SK-N-SH (cell line): Measurements from ENCODE around the gene IQCE. TPM values are rescaled to one million over a fixed set of nuclear protein-coding genes. Genes with fewer than 3 reads are reported as not detected.
A peak's percentile ranks its signal among the peaks of the same experiment; 100 is the strongest.

Experiments used
- CTCF ChIA-PET: fragments of 300-600, 350-600 bp; formaldehyde crosslinking; extraction: SDS; loops from one replicate; lab custom pipeline; 2021; lab: Yijun Ruan, JAX
- POLR2A ChIA-PET: fragments of 350-600 bp; sonication (Branson Sonifier 250); formaldehyde crosslinking; extraction: SDS; loops from one replicate; lab custom pipeline; 2020; ENCODE audit warnings: antibody characterized with exemption, inconsistent platforms; lab: Yijun Ruan, JAX
- DNase-seq: peaks from one replicate; pipeline ENCODE4 v3.0.0; 2012
- H2AFZ ChIP-seq: fragments of 200-600 bp; sonication (generic); 2 replicates; pipeline ENCODE4 v1.8.1; 2016; ENCODE audit warnings: antibody characterized with exemption, mild to moderate bottlenecking, low read depth
- H3F3A ChIP-seq: fragments of 200-600 bp; sonication (generic); replicated peaks from 2 replicates; pipeline ENCODE3; 2016; ENCODE audit warnings: antibody characterized with exemption, mild to moderate bottlenecking; ENCODE audit not compliant: insufficient read depth
- H3K27ac ChIP-seq, 2 experiments: fragments of 200-500 bp in 1 of 2; fragments of 200-600 bp in 1 of 2; sonication (Bioruptor generic) in 1 of 2; sonication (generic), shearing (Covaris generic) in 1 of 2; 2 replicates each; pipeline versions ENCODE4 v1.5.1 to v1.6.1; 2014 to 2016; ENCODE audit warnings: low read depth in 2 of 2, inconsistent platforms in 1 of 2, low read length in 1 of 2, mild to moderate bottlenecking in 1 of 2, mixed read lengths in 1 of 2
- H3K27me3 ChIP-seq: fragments of 200-600 bp; sonication (generic), shearing (Covaris generic); 2 replicates; pipeline ENCODE4 v1.6.1; 2016; ENCODE audit warnings: mixed run types; ENCODE audit not compliant: insufficient read depth
- H3K36me3 ChIP-seq, 2 experiments: fragments of 200-500 bp in 1 of 2; fragments of 200-600 bp in 1 of 2; sonication (Bioruptor generic) in 1 of 2; sonication (generic) in 1 of 2; replicated peaks in 1 of 2; 2 replicates each; pipeline versions ENCODE3 to v1.5.1; 2014 to 2016; ENCODE audit warnings: low read length in 1 of 2, mild to moderate bottlenecking in 1 of 2; ENCODE audit not compliant: insufficient read depth in 2 of 2, control insufficient read depth in 1 of 2
- H3K4me1 ChIP-seq, 2 experiments: fragments of 200-500 bp in 1 of 2; fragments of 200-600 bp in 1 of 2; sonication (Bioruptor generic) in 1 of 2; sonication (generic), shearing (Covaris generic) in 1 of 2; 2 replicates each; pipeline versions ENCODE4 v1.5.1 to v1.6.1; 2014 to 2016; ENCODE audit warnings: low read depth in 1 of 2, low read length in 1 of 2, mixed run types in 1 of 2; ENCODE audit not compliant: insufficient read depth in 2 of 2, control insufficient read depth in 1 of 2
- H3K4me2 ChIP-seq: fragments of 200-600 bp; sonication (generic), shearing (Covaris generic); 2 replicates; pipeline ENCODE4 v1.6.1; 2017; ENCODE audit warnings: mixed run types
- H3K4me3 ChIP-seq, 2 experiments: fragments of 200-500 bp in 1 of 2; fragments of 200-600 bp in 1 of 2; sonication (Bioruptor generic) in 1 of 2; sonication (generic), shearing (Covaris generic) in 1 of 2; 2 replicates each; pipeline versions ENCODE4 v1.5.1 to v1.8.1; 2014 to 2016; ENCODE audit warnings: low read depth in 2 of 2, inconsistent platforms in 1 of 2, low read length in 1 of 2, mild to moderate bottlenecking in 1 of 2, mixed read lengths in 1 of 2, moderate library complexity in 1 of 2
- H3K79me2 ChIP-seq: fragments of 200-600 bp; sonication (generic); 2 replicates; pipeline ENCODE4 v1.8.1; 2017; ENCODE audit warnings: mild to moderate bottlenecking; ENCODE audit not compliant: insufficient read depth
- H3K9ac ChIP-seq: fragments of 200-600 bp; sonication (generic); 2 replicates; pipeline ENCODE4 v1.6.1; 2017; ENCODE audit warnings: mixed run types
- H3K9me2 ChIP-seq: fragments of 200-600 bp; sonication (generic); 2 replicates; pipeline ENCODE4 v1.6.1; 2017; ENCODE audit warnings: mixed run types
- H3K9me3 ChIP-seq: fragments of 200-600 bp; sonication (generic); 2 replicates; pipeline ENCODE4 v1.6.1; 2017; ENCODE audit warnings: mixed run types, mild to moderate bottlenecking, moderate library complexity
- H4K20me1 ChIP-seq: fragments of 200-600 bp; sonication (generic); 2 replicates; pipeline ENCODE4 v1.6.1; 2017; ENCODE audit warnings: mild to moderate bottlenecking, mixed run types; ENCODE audit not compliant: insufficient read depth
- EZH2phosphoT487 ChIP-seq: fragments of 200-600 bp; sonication (generic); IDR thresholded peaks from 2 replicates; pipeline ENCODE4 v1.6.1; 2017; ENCODE audit warnings: low read depth, mixed run types, mild to moderate bottlenecking, antibody characterized with exemption, moderate library complexity, borderline replicate concordance
- FOSL2 ChIP-seq: IDR thresholded peaks from 2 replicates; pipeline ENCODE4 v1.4.0; 2012; ENCODE audit warnings: low read depth, mild to moderate bottlenecking, moderate library complexity, borderline replicate concordance
- GATA2 ChIP-seq: sonication (generic); formaldehyde crosslinking; IDR thresholded peaks from 2 replicates; pipeline ENCODE4 v1.5.0; 2020; ENCODE audit warnings: mild to moderate bottlenecking, missing genetic modification reagents
- JUND ChIP-seq: IDR thresholded peaks from 2 replicates; pipeline ENCODE4 v1.4.0; 2012
- MXI1 ChIP-seq: IDR thresholded peaks from 2 replicates; pipeline ENCODE4 v1.6.1; 2012; ENCODE audit warnings: mild to moderate bottlenecking, low read depth, low read length, improper control_type of control experiment
- RXRA ChIP-seq: IDR thresholded peaks from 2 replicates; pipeline ENCODE4 v1.4.0; 2012; ENCODE audit warnings: low read depth, mild to moderate bottlenecking, borderline replicate concordance
- WGBS: methylation state at CpG from one replicate; pipeline ENCODE4 v1.1.6; 2017; ENCODE audit warnings: low lambda C conversion rate; 5-methylcytosine and 5-hydroxymethylcytosine counted together
- polyA plus RNA-seq, 3 experiments: library from polyadenylated mRNA; depleted of rRNA; stranded (reverse); fragments of >200 nt; gene quantifications; 2 replicates each; pipeline ENCODE4 v1.2.3, GENCODE V29; 2012
- TF ChIP-seq, protein P1 (sequence below): fragments of 150-350 bp; IDR thresholded peaks from 2 replicates; pipeline ENCODE4 v1.6.1; 2016; ENCODE audit warnings: mild to moderate bottlenecking, low read depth, low read length
- TF ChIP-seq, protein P2 (sequence below): IDR thresholded peaks from 2 replicates; pipeline ENCODE4; 2012
- TF ChIP-seq, protein P3 (sequence below): IDR thresholded peaks from 2 replicates; pipeline ENCODE4 v1.4.0; 2012; ENCODE audit warnings: low read depth, borderline replicate concordance
- TF ChIP-seq, protein P4 (sequence below): fragments of 150-350 bp; IDR thresholded peaks from 2 replicates; pipeline ENCODE4 v1.6.1; 2017; ENCODE audit warnings: antibody characterized with exemption, low read length, low read depth, borderline replicate concordance
- TF ChIP-seq, protein P5 (sequence below): IDR thresholded peaks from 2 replicates; pipeline ENCODE4 v1.4.0; 2012; ENCODE audit warnings: low read depth

IQCE gene
- polyA plus RNA-seq, 1 of the 3 experiments (the other 2 are of a cell fraction) = 14.4 TPM

DNA sequence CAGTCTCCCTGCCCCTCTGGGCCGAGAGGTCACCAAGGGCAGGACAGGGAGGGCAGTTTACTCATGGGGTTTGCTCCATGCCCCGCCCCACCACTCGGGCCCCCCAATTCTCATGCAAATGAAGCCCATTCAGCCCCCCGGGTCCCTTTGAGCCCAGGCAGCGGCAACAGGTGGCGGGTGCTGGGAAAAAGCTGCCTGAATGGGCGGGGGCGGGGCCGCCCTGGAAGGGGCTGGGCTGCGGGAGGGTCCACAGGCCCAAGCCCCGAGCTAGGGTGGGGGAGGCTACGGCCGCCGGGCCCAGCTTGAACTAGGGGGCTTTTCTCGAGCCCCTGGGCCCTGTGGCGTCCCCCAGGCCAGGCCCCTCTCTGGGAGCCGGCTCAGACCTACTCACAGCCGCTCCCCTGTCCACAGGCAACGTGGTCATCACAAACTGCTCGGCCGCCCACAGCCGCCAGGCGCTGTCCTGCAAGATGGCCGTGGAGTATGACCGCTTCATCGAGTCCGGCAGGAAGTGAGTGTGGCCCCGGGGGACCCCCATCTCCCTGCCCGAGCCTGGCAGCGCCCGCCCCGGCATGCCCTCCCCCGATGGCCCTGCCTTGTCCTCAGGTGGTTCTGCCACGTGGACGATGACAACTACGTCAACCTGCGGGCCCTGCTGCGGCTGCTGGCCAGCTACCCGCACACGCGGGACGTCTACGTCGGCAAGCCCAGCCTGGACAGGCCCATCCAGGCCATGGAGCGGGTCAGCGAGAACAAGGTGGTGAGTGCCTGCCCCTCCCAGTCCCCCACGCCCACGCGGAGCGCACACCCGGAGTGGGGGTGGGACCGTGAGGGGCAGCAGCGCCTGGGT is 33.7 kb upstream of the IQCE start:
- no peak for DNase-seq
- Histone ChIP-seq H3F3A (peaks cover 51% of the 10 kb centered on the region), H3K9ac (no peak overlapping the region), H4K20me1 (peaks cover 10% of the 10 kb centered on the region; the same call in 1 of the 2 replicates), H3K4me2 (peak overlapping the region; percentile 90; the same call in 1 of the 2 replicates), H3K36me3 (peaks cover 6 to 7% of the 10 kb centered on the region in 2 experiments), H3K27me3 (no peaks in the 10 kb centered on the region), H3K9me3 (no peaks in the 10 kb centered on the region), H3K4me3 (no peak overlapping the region), H3K79me2 (peaks cover 47% of the 10 kb centered on the region), H2AFZ (no peak overlapping the region), H3K4me1 (peaks cover 60 to 66% of the 10 kb centered on the region in 2 experiments; a peak in 3 of 4 replicates), H3K27ac (no peak overlapping the region), H3K9me2 (no peaks in the 10 kb centered on the region)
- WGBS = 91% methylated on average over 44 of the region's 53 CpGs
- ChIA-PET POLR2A (no interaction called here), CTCF (interaction anchor here (0.5 to 1.9 kb wide), 7 partner anchors 16 to 776 kb away, joined by 3 to 5 read pairs (median 4); no protein-coding TSS in a partner anchor)
- TF ChIP-seq GATA2 (CRISPR knock-in tag) (no peak), JUND (no peak)
- TF ChIP-seq, protein P1, sequence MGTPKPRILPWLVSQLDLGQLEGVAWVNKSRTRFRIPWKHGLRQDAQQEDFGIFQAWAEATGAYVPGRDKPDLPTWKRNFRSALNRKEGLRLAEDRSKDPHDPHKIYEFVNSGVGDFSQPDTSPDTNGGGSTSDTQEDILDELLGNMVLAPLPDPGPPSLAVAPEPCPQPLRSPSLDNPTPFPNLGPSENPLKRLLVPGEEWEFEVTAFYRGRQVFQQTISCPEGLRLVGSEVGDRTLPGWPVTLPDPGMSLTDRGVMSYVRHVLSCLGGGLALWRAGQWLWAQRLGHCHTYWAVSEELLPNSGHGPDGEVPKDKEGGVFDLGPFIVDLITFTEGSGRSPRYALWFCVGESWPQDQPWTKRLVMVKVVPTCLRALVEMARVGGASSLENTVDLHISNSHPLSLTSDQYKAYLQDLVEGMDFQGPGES = no peak

DNA sequence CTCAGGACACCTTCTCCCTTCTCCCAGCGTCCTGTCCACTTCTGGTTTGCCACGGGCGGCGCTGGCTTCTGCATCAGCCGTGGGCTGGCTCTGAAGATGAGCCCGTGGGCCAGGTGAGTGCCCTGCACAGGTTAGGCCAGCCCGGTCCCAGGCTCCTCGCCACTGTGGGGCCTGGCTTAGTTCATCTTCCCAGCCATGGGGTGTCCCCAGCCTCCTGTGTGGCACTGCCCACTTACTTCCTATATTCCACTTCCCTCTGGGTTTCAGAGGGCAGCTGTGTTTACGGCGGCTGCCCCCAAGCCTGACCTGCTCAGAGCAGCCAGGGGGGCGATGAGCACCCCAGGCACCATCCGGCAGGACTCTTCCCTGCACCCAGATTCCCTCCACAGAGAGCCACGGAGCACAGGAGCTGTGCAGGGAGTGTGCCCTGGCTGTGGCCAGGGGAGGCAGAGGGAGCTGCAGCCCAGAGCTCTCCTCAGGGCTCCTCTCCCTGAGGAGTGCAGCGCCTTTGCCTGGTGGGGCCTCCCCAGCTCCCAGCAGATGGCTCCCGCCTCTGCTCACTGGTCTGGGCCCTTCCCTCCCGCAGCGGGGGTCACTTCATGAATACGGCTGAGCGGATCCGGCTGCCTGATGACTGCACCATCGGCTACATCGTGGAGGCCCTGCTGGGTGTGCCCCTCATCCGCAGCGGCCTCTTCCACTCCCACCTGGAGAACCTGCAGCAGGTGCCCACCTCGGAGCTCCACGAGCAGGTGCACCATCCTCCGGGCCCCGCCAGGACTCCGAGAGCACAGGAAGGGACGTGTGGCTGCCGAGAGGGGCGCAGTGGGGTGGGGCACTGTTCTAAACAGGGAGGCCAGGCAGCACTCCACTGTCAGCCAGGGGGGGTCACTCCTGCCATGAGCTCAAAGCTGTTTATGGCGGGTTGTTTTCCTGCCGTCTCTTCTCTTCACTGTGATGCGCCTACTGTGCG is 32.8 kb upstream of the IQCE start:
- DNase-seq = no peak
- Histone ChIP-seq H3F3A (peaks cover 57% of the 10 kb centered on the region), H3K4me1 (peaks cover 64 to 68% of the 10 kb centered on the region in 2 experiments; a peak in 3 of 4 replicates), H3K4me3 (no peak overlapping the region), H2AFZ (no peak overlapping the region), H3K36me3 (peaks cover 6 to 7% of the 10 kb centered on the region in 2 experiments), H3K9me2 (no peaks in the 10 kb centered on the region), H3K27ac (no peak overlapping the region), H4K20me1 (peaks cover 4% of the 10 kb centered on the region; the same call in 1 of the 2 replicates), H3K9ac (no peak overlapping the region), H3K79me2 (peaks cover 38% of the 10 kb centered on the region), H3K4me2 (no peak overlapping the region), H3K27me3 (no peaks in the 10 kb centered on the region), H3K9me3 (no peaks in the 10 kb centered on the region)
- 93% methylated on average over 21 of the region's 36 CpGs for WGBS
- ChIA-PET POLR2A (no interaction called here), CTCF (interaction anchor here (0.8 to 1.9 kb wide), 4 partner anchors 8 to 74 kb away, joined by 3 to 4 read pairs (median 4); no protein-coding TSS in a partner anchor)
- TF ChIP-seq, protein P2, sequence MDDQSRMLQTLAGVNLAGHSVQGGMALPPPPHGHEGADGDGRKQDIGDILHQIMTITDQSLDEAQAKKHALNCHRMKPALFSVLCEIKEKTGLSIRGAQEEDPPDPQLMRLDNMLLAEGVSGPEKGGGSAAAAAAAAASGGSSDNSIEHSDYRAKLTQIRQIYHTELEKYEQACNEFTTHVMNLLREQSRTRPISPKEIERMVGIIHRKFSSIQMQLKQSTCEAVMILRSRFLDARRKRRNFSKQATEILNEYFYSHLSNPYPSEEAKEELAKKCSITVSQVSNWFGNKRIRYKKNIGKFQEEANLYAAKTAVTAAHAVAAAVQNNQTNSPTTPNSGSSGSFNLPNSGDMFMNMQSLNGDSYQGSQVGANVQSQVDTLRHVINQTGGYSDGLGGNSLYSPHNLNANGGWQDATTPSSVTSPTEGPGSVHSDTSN = no peak
- no peak for TF ChIP-seq RXRA
- TF ChIP-seq, protein P3, sequence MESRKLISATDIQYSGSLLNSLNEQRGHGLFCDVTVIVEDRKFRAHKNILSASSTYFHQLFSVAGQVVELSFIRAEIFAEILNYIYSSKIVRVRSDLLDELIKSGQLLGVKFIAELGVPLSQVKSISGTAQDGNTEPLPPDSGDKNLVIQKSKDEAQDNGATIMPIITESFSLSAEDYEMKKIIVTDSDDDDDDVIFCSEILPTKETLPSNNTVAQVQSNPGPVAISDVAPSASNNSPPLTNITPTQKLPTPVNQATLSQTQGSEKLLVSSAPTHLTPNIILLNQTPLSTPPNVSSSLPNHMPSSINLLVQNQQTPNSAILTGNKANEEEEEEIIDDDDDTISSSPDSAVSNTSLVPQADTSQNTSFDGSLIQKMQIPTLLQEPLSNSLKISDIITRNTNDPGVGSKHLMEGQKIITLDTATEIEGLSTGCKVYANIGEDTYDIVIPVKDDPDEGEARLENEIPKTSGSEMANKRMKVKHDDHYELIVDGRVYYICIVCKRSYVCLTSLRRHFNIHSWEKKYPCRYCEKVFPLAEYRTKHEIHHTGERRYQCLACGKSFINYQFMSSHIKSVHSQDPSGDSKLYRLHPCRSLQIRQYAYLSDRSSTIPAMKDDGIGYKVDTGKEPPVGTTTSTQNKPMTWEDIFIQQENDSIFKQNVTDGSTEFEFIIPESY = no peak
- TF ChIP-seq, protein P4, sequence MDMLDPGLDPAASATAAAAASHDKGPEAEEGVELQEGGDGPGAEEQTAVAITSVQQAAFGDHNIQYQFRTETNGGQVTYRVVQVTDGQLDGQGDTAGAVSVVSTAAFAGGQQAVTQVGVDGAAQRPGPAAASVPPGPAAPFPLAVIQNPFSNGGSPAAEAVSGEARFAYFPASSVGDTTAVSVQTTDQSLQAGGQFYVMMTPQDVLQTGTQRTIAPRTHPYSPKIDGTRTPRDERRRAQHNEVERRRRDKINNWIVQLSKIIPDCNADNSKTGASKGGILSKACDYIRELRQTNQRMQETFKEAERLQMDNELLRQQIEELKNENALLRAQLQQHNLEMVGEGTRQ = no peak
- TF ChIP-seq FOSL2 = no peak
- TF ChIP-seq EZH2phosphoT487 = no peak
- TF ChIP-seq, protein P1 = no peak
- no peak for TF ChIP-seq MXI1
- TF ChIP-seq, protein P5, sequence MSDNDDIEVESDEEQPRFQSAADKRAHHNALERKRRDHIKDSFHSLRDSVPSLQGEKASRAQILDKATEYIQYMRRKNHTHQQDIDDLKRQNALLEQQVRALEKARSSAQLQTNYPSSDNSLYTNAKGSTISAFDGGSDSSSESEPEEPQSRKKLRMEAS = no peak
- TF ChIP-seq GATA2 (CRISPR knock-in tag) = no peak
